HEK293 (cell line): Measurements from ENCODE around the gene TYRO3.

Source experiments
- CTCF ChIA-PET: fragments of 350-600 bp; formaldehyde crosslinking; extraction: SDS; loops from one replicate; lab custom pipeline; 2021; ENCODE audit warnings: antibody characterized with exemption; lab: Yijun Ruan, JAX
- POLR2A ChIA-PET: fragments of 300-600 bp; formaldehyde crosslinking; extraction: SDS; loops from one replicate; lab custom pipeline; 2020; ENCODE audit warnings: antibody characterized with exemption, inconsistent platforms; lab: Yijun Ruan, JAX
- H3K27ac ChIP-seq: fragments of 200-500 bp; sonication (Bioruptor generic); 2 replicates; pipeline ENCODE4 v1.5.1; 2014; ENCODE audit warnings: low read depth, low read length, control low read depth, inconsistent platforms; ENCODE audit errors: extremely low read depth
- H3K36me3 ChIP-seq, 2 experiments: fragments of 200-500 bp in 1 of 2; sonication (Bioruptor generic) in 1 of 2; 1 replicate in 1 of 2; 2 replicates in 1 of 2; pipeline ENCODE4 v1.5.1; 2014 to 2017; ENCODE audit warnings: inconsistent platforms in 2 of 2, low read length in 2 of 2; ENCODE audit not compliant: control insufficient read depth in 2 of 2, insufficient read depth in 1 of 2
- H3K4me1 ChIP-seq: fragments of 200-500 bp; sonication (Bioruptor generic); 2 replicates; pipeline ENCODE4 v1.5.1; 2014; ENCODE audit warnings: mild to moderate bottlenecking, low read length, inconsistent platforms; ENCODE audit not compliant: control insufficient read depth, insufficient read depth
- H3K4me3 ChIP-seq: 2 replicates; pipeline ENCODE4 v1.5.1; 2011; ENCODE audit warnings: low read depth, mild to moderate bottlenecking, control low read depth, low read length, moderate library complexity
- H3K9me3 ChIP-seq: fragments of 200-500 bp; sonication (Bioruptor generic); 2 replicates; pipeline ENCODE4 v1.5.1; 2014; ENCODE audit warnings: low read depth, low read length, inconsistent platforms; ENCODE audit not compliant: control insufficient read depth, insufficient read depth
- HOXA7 ChIP-seq: sonication (generic); formaldehyde crosslinking; IDR thresholded peaks from 2 replicates; pipeline ENCODE4 v1.8.1; 2022; ENCODE audit warnings: missing genetic modification reagents, borderline replicate concordance
- HOXD13 ChIP-seq: sonication (generic); formaldehyde crosslinking; IDR thresholded peaks from 2 replicates; pipeline ENCODE4 v1.8.0; 2022; ENCODE audit warnings: missing genetic modification reagents, borderline replicate concordance
- KLF8 ChIP-seq: fragments of 450-650 bp; formaldehyde crosslinking; IDR thresholded peaks from 2 replicates; pipeline ENCODE4 v1.5.1; 2016; ENCODE audit warnings: missing biosample characterization, missing genetic modification characterization
- KLF9 ChIP-seq: fragments of 450-650 bp; formaldehyde crosslinking; IDR thresholded peaks from 2 replicates; pipeline ENCODE4 v1.5.1; 2016; ENCODE audit warnings: missing biosample characterization, missing genetic modification characterization, low read depth
- SP3 ChIP-seq: fragments of 450-650 bp; formaldehyde crosslinking; IDR thresholded peaks from 2 replicates; pipeline ENCODE4 v1.5.1; 2016; ENCODE audit warnings: missing biosample characterization, missing genetic modification characterization
- YY1 ChIP-seq: fragments of 450-650 bp; formaldehyde crosslinking; IDR thresholded peaks from 2 replicates; pipeline ENCODE4 v1.5.1; 2018; ENCODE audit warnings: missing biosample characterization, missing genetic modification characterization
- ZBTB21 ChIP-seq: fragments of 450-650 bp; formaldehyde crosslinking; IDR thresholded peaks from 2 replicates; pipeline ENCODE4 v1.5.1; 2017; ENCODE audit warnings: missing biosample characterization, missing genetic modification characterization
- ZBTB8A ChIP-seq: fragments of 450-650 bp; formaldehyde crosslinking; IDR thresholded peaks from 2 replicates; pipeline ENCODE4 v1.5.1; 2016; ENCODE audit warnings: missing biosample characterization, missing genetic modification characterization
- ZFP3 ChIP-seq: fragments of 450-650 bp; formaldehyde crosslinking; IDR thresholded peaks from 2 replicates; pipeline ENCODE4 v1.5.1; 2016; ENCODE audit warnings: low read depth, missing biosample characterization, missing genetic modification characterization
- ZNF202 ChIP-seq: fragments of 450-650 bp; formaldehyde crosslinking; IDR thresholded peaks from 2 replicates; pipeline ENCODE4 v1.5.1; 2016; ENCODE audit warnings: missing biosample characterization, missing genetic modification characterization, borderline replicate concordance
- ZNF302 ChIP-seq: fragments of 450-650 bp; formaldehyde crosslinking; IDR thresholded peaks from 2 replicates; pipeline ENCODE4 v1.5.1; 2016; ENCODE audit warnings: missing biosample characterization, missing genetic modification characterization, low read depth
- ZNF324 ChIP-seq: fragments of 450-650 bp; formaldehyde crosslinking; IDR thresholded peaks from 2 replicates; pipeline ENCODE4 v1.5.1; 2016; ENCODE audit warnings: missing biosample characterization, missing genetic modification characterization
- ZNF391 ChIP-seq: fragments of 450-650 bp; formaldehyde crosslinking; IDR thresholded peaks from 2 replicates; pipeline ENCODE4 v1.5.1; 2016; ENCODE audit warnings: low read depth, missing biosample characterization, missing genetic modification characterization, borderline replicate concordance
- ZNF394 ChIP-seq: fragments of 450-650 bp; formaldehyde crosslinking; IDR thresholded peaks from 2 replicates; pipeline ENCODE4 v1.5.1; 2016; ENCODE audit warnings: missing biosample characterization, missing genetic modification characterization, mild to moderate bottlenecking, moderate library complexity, borderline replicate concordance
- ZNF501 ChIP-seq: fragments of 450-650 bp; formaldehyde crosslinking; IDR thresholded peaks from 2 replicates; pipeline ENCODE4 v1.5.1; 2016; ENCODE audit warnings: missing biosample characterization, missing genetic modification characterization
- ZNF561 ChIP-seq: fragments of 450-650 bp; IDR thresholded peaks from 2 replicates; pipeline ENCODE4 v1.5.1; 2018; ENCODE audit warnings: missing biosample characterization, missing genetic modification characterization, borderline replicate concordance
- ZNF580 ChIP-seq: fragments of 450-650 bp; formaldehyde crosslinking; IDR thresholded peaks from 2 replicates; pipeline ENCODE4 v1.5.1; 2016; ENCODE audit warnings: missing biosample characterization, missing genetic modification characterization
- ZNF600 ChIP-seq: fragments of 450-650 bp; formaldehyde crosslinking; IDR thresholded peaks from 2 replicates; pipeline ENCODE4 v1.5.1; 2016; ENCODE audit warnings: missing biosample characterization, missing genetic modification characterization
- ZNF670 ChIP-seq: fragments of 450-650 bp; formaldehyde crosslinking; IDR thresholded peaks from 2 replicates; pipeline ENCODE4 v1.5.1; 2016; ENCODE audit warnings: missing biosample characterization, missing genetic modification characterization, low read depth
- ZNF777 ChIP-seq: fragments of 450-650 bp; formaldehyde crosslinking; IDR thresholded peaks from 2 replicates; pipeline ENCODE4 v1.5.1; 2017; ENCODE audit warnings: missing biosample characterization, missing genetic modification characterization, borderline replicate concordance
- TF ChIP-seq, protein P1 (sequence below): fragments of 450-650 bp; formaldehyde crosslinking; IDR thresholded peaks from 2 replicates; pipeline ENCODE4 v1.5.1; 2016; ENCODE audit warnings: missing biosample characterization, missing genetic modification characterization
- TF ChIP-seq, protein P2 (sequence below): fragments of 450-650 bp; formaldehyde crosslinking; IDR thresholded peaks from 2 replicates; pipeline ENCODE4 v1.5.1; 2016; ENCODE audit warnings: missing biosample characterization, missing genetic modification characterization
- TF ChIP-seq, protein P3 (sequence below): fragments of 450-650 bp; IDR thresholded peaks from 2 replicates; pipeline ENCODE4 v1.5.1; 2018; ENCODE audit warnings: missing biosample characterization, missing genetic modification characterization
- TF ChIP-seq, protein P4 (sequence below): IDR thresholded peaks from 2 replicates; pipeline ENCODE4 v1.6.1; 2011; ENCODE audit warnings: mild to moderate bottlenecking, low read depth, low read length, borderline replicate concordance
- TF ChIP-seq, protein P5 (sequence below): fragments of 450-650 bp; formaldehyde crosslinking; IDR thresholded peaks from 2 replicates; pipeline ENCODE4 v1.5.1; 2016; ENCODE audit warnings: missing biosample characterization, missing genetic modification characterization

The TYRO3 gene

GRCh38 chr15:41621200-41622193 is 62.5 kb downstream of the TYRO3 start:
- CTCF ChIA-PET, result interaction anchor here (0.8 kb wide), 1 partner anchor 41 kb away, joined by 3 read pairs; no protein-coding TSS in a partner anchor
- Histone ChIP-seq H3K27ac (peak overlapping the region; percentile 92), H3K9me3 (no peaks in the 10 kb centered on the region), H3K4me1 (no peaks in the 10 kb centered on the region), H3K4me3 (peak overlapping the region; percentile 49), H3K36me3 (no peaks in the 10 kb centered on the region)
- POLR2A ChIA-PET, result interaction anchor here (0.7 to 1.3 kb wide), 6 partner anchors 9 to 154 kb away, joined by 3 to 6 read pairs (median 4); no protein-coding TSS in a partner anchor
- TF ChIP-seq ZNF394 (tag by site-specific recombination) (peak; percentile 40; the same call in 1 of the 2 replicates), ZNF777 (tag by site-specific recombination) (peak; percentile 74; the same call in 1 of the 2 replicates), ZNF202 (tag by site-specific recombination) (no peak), ZNF600 (tag by site-specific recombination) (peak; percentile 43), ZBTB21 (tag by site-specific recombination) (peak; percentile 36; the same call in 1 of the 2 replicates), HOXA7 (CRISPR knock-in tag) (no peak), ZFP3 (tag by site-specific recombination) (no peak), ZNF324 (tag by site-specific recombination) (peak; percentile 74), ZNF302 (tag by site-specific recombination) (no peak), ZBTB8A (tag by site-specific recombination) (peak; percentile 97), KLF8 (tag by site-specific recombination) (peak; percentile 81), ZNF580 (tag by site-specific recombination) (peak; percentile 68), SP3 (tag by site-specific recombination) (peak; percentile 70), YY1 (tag by site-specific recombination) (peak; percentile 74), KLF9 (tag by site-specific recombination) (peak; percentile 95), ZNF391 (tag by site-specific recombination) (peak; percentile 40; the same call in 1 of the 2 replicates), ZNF670 (no peak), ZNF561 (tag by site-specific recombination) (peak; percentile 65; the same call in 1 of the 2 replicates), ZNF501 (tag by site-specific recombination) (no peak), HOXD13 (CRISPR knock-in tag) (peak; percentile 74; the same call in 1 of the 2 replicates)
- TF ChIP-seq, protein P1, sequence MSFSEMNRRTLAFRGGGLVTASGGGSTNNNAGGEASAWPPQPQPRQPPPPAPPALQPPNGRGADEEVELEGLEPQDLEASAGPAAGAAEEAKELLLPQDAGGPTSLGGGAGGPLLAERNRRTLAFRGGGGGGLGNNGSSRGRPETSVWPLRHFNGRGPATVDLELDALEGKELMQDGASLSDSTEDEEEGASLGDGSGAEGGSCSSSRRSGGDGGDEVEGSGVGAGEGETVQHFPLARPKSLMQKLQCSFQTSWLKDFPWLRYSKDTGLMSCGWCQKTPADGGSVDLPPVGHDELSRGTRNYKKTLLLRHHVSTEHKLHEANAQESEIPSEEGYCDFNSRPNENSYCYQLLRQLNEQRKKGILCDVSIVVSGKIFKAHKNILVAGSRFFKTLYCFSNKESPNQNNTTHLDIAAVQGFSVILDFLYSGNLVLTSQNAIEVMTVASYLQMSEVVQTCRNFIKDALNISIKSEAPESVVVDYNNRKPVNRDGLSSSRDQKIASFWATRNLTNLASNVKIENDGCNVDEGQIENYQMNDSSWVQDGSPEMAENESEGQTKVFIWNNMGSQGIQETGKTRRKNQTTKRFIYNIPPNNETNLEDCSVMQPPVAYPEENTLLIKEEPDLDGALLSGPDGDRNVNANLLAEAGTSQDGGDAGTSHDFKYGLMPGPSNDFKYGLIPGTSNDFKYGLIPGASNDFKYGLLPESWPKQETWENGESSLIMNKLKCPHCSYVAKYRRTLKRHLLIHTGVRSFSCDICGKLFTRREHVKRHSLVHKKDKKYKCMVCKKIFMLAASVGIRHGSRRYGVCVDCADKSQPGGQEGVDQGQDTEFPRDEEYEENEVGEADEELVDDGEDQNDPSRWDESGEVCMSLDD, result peak; percentile 68
- TF ChIP-seq, protein P2, sequence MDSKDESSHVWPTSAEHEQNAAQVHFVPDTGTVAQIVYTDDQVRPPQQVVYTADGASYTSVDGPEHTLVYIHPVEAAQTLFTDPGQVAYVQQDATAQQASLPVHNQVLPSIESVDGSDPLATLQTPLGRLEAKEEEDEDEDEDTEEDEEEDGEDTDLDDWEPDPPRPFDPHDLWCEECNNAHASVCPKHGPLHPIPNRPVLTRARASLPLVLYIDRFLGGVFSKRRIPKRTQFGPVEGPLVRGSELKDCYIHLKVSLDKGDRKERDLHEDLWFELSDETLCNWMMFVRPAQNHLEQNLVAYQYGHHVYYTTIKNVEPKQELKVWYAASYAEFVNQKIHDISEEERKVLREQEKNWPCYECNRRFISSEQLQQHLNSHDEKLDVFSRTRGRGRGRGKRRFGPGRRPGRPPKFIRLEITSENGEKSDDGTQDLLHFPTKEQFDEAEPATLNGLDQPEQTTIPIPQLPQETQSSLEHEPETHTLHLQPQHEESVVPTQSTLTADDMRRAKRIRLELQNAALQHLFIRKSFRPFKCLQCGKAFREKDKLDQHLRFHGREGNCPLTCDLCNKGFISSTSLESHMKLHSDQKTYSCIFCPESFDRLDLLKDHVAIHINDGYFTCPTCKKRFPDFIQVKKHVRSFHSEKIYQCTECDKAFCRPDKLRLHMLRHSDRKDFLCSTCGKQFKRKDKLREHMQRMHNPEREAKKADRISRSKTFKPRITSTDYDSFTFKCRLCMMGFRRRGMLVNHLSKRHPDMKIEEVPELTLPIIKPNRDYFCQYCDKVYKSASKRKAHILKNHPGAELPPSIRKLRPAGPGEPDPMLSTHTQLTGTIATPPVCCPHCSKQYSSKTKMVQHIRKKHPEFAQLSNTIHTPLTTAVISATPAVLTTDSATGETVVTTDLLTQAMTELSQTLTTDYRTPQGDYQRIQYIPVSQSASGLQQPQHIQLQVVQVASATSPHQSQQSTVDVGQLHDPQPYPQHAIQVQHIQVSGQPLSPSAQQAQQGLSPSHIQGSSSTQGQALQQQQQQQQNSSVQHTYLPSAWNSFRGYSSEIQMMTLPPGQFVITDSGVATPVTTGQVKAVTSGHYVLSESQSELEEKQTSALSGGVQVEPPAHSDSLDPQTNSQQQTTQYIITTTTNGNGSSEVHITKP (tag by site-specific recombination), result 0 out of 2 replicates have a peak, but pooled peaks have one; percentile 4
- TF ChIP-seq, protein P3, sequence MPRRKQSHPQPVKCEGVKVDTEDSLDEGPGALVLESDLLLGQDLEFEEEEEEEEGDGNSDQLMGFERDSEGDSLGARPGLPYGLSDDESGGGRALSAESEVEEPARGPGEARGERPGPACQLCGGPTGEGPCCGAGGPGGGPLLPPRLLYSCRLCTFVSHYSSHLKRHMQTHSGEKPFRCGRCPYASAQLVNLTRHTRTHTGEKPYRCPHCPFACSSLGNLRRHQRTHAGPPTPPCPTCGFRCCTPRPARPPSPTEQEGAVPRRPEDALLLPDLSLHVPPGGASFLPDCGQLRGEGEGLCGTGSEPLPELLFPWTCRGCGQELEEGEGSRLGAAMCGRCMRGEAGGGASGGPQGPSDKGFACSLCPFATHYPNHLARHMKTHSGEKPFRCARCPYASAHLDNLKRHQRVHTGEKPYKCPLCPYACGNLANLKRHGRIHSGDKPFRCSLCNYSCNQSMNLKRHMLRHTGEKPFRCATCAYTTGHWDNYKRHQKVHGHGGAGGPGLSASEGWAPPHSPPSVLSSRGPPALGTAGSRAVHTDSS, result no peak
- TF ChIP-seq, protein P4, sequence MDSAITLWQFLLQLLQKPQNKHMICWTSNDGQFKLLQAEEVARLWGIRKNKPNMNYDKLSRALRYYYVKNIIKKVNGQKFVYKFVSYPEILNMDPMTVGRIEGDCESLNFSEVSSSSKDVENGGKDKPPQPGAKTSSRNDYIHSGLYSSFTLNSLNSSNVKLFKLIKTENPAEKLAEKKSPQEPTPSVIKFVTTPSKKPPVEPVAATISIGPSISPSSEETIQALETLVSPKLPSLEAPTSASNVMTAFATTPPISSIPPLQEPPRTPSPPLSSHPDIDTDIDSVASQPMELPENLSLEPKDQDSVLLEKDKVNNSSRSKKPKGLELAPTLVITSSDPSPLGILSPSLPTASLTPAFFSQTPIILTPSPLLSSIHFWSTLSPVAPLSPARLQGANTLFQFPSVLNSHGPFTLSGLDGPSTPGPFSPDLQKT, result no peak
- TF ChIP-seq, protein P5, sequence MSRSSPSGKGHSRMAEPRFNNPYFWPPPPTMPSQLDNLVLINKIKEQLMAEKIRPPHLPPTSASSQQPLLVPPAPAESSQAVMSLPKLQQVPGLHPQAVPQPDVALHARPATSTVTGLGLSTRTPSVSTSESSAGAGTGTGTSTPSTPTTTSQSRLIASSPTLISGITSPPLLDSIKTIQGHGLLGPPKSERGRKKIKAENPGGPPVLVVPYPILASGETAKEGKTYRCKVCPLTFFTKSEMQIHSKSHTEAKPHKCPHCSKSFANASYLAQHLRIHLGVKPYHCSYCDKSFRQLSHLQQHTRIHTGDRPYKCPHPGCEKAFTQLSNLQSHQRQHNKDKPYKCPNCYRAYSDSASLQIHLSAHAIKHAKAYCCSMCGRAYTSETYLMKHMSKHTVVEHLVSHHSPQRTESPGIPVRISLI (tag by site-specific recombination), result no peak
